OCI-M1 (cell line): ENCODE measurements around the gene VPS35.
A peak's percentile ranks its signal among the peaks of the same experiment; 100 is the strongest.
"Not testable (repeated sequence)": the region's sequence is repeated elsewhere in the genome, so short reads cannot be mapped to it uniquely, and the experiment has no call there.

Source experiments
- DNase-seq: peaks from one replicate; lab custom pipeline; 2025; lab: John Stamatoyannopoulos, UW

The VPS35 gene

DNA sequence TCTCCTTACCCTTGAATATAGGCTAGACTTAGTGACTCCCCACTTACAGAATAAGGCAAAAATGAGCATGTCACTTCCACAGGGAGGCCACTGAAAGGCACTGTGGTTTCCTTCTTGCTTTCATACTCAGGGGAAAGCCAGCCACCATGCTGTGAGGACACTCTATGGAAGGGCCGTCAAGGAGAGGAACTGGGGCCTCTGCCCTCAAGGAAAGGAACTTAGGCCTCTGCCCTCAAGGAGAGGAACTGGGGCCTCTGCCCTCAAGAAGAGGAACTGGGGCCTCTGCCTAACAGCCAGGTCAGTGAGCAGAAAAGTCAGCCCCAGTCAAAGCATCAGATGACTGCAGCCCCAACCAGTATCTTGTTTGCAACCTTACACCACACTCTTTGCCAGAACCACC lies 30.1 kb downstream of the VPS35 start:
- DNase-seq, result peak; percentile 89

DNA sequence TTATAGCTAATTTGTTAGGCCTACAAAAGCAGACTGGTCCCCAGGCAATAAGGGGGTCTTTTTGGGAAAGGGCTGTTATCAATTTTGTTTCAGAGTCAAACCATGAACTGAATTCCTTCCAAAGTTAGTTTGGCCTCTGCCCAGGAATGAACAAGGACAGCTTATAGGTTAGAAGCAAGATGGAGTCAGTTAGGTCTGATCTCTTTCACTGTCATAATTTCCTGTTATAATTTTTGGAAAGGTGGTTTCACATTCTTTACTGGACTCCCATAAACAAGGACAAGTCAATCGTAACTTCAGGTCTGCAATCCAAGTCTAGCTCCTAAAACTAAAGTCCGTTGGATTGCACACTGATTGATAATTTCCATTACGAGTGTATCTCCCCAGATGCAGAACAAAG lies 37.7 kb downstream of the VPS35 start:
- DNase-seq, result no peak

DNA sequence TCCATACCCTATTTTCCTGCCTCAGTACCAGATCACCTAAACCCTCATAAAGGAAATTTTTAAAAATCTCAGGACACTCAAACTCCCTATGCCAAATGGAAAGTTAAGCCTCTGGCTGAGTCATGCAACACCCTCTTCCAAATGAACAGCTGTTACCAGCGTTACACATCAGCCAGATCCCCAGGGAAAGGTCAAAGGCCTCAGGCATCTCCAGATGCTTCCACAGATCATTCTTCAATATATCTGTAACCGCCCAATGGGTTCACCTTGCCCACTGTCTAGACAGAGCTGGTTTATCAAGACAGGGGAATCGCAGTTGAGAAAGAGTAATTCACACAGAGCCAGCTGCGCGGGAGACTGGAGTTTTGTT lies 38.7 kb downstream of the VPS35 start:
- DNase-seq, result no peak

DNA sequence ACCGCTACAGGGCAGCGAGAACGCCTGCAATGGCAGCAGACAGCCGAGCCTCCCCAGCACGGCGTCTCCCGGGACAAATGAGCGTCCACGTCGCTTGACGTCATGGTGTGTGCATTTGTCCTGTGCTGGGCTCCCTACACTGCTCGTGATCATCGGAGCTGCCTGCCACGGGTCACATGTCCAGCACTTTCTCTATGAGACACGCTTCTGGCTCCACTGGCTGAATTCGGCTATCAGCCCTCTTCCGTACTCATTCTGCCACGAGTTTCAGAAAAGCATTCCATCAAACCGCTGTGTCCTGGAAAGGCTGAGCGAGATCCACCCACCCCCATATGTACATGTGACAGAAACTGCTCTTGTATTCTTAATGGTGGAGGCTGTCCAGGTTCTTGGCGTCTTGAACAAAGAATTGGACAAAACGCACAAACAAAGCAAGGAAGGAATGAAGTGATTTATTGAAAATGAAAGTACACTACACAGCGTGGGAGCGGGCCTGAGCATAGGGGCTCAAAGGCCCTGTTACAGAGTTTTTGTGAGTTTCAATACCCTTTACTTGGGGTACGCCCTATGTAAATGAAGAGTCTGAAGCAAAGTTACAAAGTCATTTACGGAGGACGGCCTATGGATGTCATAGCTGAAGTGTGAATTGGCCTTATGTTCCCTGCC lies 39.3 kb downstream of the VPS35 start:
- DNase-seq, result no peak

DNA sequence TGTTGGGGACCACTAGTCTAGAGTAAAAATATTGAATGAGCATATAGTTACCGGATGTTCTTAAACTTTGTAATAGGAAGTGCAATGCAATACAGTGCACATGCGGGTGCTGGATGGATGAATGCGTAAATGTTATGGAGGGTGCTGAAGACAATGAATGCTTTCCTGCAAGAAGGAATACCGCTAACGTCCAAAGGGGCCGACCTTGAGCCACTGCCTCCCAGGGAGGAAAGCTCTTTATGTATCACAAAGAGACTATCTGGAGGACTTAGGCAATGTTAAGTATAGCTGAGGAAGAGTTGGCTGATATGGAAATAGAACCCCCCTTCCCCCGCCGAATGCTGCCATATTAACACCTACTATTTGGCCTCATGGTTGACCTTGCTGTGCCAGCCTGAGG lies 40.3 kb downstream of the VPS35 start:
- DNase-seq, result no peak

DNA sequence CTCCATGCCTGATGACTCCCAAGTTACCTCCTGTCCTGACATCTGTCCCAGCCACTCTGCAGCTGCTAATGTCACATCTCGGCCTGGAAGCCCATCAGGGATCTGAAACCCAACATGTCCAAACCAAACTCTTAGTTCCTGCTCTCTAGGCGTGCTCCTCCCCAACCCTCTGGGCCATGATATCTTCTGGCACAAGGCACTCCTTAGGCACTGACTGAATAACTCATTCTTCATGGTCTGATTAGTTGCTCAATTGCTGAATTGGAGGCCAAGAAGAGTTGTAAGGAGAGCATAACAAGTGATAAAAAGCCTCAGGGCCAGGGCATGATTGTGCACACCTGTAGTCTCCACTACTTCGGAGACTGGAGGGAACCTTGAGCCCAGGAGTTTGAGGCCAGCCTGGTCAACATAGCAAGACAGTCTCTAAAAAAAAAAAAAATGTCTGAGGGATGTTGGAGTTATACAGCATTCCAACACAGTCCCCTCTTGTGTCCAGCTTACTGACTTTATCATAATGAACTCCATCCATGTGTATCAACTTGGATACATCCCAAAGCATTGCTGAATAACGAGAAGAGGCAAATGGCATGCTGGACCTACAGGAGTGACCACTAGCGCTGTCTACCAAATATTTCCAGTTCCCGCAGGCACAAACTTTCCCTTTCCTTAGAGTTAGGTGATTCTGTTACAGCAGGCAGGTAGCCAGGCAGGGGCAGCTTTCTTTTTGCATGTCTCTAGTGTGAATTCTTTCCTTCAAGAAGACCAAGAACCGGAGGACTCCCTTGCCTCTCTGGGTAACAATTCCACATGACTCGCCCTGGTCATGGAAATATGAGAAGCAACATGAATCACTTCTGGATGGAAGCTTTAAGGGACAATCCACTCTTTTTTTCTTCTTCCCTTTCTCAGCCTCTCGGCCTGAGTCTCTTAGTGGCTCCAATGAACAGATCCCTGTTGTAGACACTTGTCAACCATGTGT lies 49.7 kb downstream of the VPS35 start:
- DNase-seq, result no peak

DNA sequence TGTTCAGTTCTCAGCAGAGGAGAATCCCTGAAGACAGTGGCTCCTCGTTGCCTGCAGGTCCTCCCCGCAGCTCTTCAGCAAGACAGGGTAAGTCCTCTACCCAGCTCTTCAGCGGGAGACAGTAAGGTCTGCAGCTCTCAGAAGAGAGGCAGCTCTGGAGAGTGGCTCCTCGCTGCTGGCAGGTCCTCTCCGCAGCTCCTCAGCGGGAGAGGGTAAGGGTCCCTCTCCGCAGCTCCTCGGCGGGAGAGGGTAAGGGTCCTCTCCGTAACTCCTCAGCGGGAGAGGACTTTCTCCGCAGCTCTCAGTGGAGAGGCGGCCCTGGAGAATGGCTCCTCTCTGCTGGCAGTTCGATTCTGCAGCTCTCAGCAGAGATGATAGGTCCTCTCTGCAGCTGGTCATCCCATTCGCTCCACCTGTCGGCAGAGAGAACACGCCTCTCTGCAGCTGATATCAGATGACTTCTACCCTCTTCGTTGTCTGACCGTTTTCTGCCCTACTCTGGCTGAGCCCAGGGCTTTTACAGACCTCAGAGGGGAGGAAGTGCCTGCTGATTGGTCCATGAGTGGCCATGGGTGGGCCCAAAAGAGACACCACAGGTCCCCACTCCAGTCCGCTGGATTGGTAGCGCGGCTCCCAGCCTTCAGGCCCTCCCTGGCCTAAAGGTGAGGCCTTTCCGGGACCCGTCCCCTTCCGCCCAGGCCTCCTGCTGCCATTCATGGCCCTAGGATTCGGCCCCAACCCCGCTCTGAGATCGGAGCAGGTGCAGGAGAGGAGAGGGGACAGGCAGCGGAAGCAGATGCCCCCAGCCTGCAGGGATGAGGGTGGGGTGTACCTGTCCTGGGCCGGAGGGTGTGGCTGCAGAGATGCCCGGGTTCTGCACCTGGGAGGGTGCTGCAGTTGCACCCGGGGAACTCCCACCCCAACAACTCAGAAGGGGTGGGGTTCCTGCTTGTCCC lies 55.9 kb downstream of the VPS35 start:
- peak; percentile 72 for DNase-seq

DNA sequence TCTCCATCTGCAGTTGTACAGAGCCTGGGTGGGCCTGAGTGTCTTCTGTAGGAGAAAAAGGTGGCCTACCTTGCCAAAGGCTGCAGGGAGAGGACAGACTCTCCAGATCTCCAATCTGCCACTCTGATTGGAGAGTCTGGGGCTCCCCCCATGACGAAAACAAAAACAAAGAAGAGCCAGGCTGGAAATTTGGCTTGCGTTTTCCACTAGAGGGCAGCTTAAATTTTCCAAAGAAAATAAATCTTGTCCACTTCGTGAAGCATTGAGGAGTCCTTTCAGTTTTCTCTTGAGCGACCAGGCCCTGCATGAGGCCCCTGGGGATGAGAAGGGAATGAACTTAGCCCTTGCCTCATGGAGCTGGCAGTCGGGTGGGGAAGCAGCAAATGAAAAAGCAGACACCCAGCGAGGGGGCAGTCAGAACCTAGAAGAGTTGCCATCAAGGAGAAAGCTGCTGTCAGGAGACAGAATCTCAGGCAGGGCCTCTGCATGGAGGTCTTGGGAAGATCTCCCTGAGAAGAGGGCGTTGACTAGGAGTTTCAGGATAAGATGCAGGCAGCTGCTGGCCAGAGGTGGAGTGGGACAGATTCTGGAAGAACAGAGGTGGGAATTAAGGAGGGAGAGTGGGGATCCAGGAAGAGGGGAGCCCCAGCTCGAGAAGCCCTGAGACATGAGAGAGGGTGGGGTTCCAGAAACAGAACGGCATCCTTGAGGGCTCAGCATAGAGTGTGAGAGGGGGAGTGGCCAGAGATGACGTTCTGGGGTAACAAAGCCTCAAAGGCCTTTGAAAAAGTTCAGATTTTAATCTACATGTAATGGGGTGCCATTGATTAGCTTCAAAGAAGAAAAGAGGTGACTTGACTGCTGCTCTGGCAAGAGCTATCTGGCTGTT lies 59.4 kb downstream of the VPS35 start:
- peak; percentile 63 for DNase-seq

DNA sequence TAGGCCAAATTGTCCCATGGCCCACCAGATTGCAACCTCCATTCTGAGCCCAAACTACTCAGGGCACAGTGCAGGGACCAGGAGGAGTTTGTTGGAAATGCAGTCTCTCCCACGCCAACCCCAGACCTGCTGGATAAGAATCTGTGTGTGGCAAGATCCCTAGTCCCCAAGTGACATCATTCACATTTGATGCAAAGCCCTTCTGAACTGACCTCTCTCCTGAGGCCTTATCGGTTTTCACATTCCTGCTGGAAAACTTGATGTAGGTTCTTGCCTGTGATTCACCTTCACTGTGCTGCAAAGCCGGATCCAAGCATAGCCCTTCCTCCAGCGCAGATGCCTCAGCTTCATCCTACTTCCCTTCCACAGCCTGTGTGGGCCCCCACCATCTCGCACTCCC lies 61.2 kb downstream of the VPS35 start:
- DNase-seq, result no peak

DNA sequence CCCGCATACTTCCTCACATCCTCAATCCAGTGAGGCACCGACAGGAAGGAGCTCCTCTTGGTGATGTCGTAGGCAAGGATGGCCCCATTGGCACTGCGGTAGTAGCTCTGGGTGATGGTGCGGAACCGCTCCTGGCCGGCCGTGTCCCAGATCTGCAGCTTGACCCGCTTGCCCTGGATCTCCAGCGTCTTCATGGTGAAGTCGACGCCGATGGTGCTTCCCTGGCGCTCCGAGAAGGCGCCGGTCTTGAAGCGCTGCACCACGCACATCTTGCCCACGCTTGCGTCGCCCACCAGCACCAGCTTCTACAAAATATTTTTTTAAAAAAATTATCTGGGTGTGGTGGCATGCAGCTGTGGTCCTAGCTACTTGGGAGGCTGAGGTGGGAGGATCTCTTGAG lies 62.3 kb downstream of the VPS35 start:
- not testable (repeated sequence) for DNase-seq

DNA sequence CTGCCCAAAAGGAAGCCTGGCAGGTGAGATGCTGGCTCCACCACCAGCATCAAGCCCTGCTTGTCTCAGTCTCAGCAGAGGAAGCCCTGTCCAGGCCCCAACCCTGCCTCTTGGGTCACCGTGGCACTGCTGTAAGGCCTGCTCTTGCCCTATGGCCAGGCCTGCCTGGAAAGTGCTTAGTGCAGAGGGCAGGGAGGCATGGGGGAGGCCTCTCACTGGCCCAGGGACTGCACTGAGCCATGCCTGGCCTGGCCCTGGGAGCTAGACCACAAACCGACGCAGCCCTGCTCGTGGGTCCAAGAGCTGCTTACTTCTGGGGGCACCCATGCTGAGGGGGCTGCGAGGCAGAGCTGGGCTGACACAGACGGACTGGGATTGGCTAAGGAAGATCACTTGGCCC lies 64.1 kb downstream of the VPS35 start:
- not testable (repeated sequence) for DNase-seq

DNA sequence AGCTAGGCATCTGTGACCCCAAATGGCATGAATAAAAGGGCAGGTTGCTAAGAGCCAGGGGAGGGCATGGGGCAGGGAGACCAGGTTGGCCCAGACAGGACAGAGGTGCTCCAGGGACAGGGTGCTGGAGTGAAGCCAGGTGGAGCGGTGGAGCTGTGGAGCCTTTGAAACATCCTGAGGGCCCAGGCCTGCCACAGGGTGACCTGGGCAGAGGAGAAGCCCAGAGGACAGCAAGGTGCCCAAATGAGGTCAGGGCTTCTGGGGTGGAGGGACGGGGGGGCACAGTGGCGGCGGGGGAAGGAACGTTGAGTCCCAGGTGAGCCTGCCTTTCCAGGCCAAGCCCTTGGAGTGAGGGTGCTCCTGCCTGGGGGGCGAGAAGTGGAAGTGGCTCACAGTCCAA lies 65.3 kb downstream of the VPS35 start:
- DNase-seq, result not testable (repeated sequence)

DNA sequence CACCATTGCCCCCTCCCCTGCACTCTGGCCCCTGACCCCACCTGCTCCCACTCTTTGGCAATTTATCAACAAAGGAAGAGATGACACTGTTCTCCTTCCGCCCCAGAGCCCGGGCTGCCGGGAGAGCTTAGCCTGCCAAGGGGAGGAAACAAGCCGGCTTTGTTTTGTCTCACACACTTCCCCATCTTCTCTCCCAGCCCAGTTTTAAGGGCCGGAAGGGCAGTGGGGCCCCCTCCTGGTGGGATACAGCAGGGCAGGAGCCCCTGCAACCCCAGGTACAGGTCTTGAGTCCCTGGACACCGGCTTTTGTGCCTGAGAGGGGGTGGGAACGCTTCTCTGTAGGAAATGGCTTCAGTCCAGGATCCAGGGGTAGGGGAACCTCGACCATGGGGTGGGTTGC lies 65.7 kb downstream of the VPS35 start:
- not testable (repeated sequence) for DNase-seq

DNA sequence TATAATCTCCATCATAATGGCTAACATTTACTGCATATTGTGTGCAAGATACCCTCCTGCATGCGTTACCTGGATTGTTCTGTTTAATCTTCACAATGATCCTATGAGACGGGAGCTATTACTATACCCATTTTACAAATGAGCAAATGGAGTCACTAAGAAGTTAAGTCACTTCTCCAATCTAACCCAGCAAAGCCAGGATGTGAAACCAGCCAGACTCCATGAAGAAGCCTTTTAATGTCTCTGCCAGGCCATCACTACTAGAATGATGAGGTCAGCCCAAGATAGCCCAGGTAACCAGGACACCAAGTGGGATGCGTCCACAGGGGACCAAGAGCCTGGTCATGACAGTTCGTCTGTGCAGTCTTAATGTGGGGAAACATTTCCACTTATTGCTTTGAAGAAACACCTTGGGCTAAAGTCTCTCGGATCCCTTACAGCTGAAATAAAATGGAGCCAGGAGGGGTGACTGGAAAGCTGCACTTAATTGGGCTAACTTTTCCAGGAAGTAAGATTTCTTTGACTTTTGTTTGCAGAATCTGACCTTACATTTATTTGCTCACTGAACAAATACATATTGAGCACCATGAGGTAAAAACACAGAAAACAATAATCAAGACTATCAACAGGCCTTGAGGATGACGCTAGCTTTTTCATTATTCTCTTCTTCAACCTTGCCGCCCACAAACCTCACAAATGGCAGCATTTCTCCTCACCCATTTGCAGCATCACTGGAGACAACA lies 66.9 kb downstream of the VPS35 start:
- no peak for DNase-seq

DNA sequence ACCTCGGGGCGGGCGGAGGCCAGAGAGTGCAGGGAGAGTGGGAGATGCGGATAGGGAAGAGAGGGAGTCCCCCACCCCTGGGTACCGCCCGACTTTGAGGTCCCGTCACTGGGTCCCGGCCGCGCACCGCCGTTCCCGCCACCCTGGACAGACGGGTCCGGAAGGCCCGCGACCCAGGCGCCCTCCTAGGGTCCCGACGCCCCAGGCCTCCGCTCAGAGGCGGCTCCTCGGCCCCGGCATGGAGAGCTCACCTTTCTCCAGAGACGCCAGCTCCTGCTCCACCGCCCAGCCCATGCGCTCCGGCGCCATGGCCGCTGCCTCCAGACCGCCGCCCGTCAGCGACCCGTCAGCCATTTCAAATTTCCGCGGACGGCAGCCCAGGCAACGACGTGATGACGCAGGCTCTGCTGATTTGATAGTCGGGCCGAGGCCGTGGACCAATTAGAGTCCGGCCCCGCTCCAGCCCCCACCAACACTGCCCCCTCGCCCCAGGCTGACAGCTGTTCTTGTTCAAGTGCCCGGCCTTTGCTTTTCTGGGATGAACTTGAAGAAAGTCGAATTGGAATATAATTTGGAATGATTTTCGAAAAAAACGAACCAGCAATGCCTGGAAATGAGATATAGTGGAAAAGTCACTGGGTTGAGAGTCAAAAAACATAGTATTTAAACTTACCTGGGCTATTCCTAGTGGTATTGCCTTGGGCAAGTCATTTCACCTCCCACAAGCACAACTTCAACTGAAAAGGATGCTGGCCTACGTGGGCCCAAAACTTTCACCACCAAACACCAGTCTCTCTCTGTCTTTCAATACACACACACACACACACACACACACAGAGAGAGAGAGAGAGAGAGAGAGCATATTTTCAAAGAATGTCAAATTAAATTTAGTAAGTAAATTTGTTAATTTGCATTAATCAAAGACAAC lies 67.7 kb downstream of the VPS35 start, which contains the start of gene SHCBP1:
Gene SHCBP1, minus strand, starts transcription at position 374 of the 928 bp plus-strand sequence. Its CDS starts 20 bp downstream, at position 354.
- peak; percentile 87 for DNase-seq

DNA sequence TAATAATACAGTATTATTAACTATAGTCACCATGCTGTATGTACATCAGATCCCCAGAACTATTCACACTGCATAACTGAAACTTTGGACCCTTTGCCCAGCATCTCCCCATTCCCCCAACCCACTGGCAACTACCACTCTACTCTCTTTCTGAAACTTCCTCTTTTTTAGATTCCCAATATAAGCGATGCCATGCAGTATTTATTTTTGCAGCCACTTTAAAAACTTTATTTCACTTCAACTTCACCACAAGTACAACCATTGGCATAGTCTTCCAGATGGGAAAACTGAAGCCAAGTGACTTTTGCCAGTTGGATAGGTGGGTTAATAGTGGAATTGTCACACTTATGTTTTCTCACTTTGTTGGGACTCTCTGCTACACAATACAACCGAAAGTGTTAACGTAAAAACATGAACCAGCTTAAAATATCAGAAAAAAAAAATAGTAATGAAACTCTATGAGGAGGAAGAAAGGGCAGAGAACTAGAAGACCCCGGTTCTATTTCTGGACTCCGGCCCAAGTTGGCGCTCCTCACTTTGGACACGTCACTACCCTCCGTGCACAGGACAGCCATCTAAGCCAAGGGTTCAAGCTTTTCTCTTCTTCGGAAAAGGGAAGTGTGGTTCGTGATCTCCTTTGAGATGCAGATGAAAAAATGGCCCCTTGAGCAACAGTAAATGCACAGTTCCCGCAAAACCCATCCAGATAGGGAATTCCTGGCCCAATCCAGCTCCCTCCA lies 68.5 kb downstream of the VPS35 start:
- DNase-seq, result peak; percentile 45

DNA sequence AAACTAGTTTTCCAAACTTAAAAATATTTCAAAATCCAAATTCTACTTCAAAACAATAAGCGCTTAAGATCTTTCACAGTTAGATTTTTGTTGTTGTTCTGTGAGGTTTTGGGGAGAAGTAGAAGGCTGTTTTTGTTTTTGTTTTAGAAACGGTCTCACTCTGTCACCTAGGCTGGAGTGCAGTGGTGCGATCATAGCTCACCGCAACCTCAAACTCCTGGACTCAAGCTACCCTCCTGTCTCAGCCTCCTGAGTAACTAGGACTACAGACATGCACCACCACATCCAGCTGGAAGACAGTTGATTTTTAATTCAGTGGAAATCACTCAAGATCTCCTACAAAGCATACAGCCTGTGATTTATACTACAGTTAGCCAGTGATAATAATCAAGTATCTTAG lies 70.5 kb downstream of the VPS35 start:
- DNase-seq, result no peak

DNA sequence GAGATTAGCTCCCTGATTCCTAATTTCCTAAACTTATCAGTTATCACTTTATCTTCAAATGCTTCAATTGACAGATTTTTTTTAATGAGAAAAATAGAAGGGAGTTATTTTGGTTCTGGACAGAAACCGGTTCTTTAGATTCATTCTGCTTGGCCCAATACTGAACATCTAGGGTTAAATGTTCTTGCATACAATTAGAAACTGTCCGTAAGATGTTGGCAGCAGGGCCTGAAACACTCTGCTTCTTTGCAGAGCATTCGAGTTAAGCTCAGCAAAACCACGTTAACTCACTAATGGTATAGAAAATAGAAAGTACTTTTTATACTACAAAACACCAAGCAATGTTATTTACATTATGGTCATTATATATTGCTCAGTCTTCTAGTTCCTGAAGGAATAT lies 75.0 kb downstream of the VPS35 start:
- no peak for DNase-seq
